ENCODE results near the gene SELL.
"Not testable (repeated sequence)": the region's sequence is repeated elsewhere in the genome, so short reads cannot be mapped to it uniquely, and the experiment has no call there.

The SELL gene

DNA sequence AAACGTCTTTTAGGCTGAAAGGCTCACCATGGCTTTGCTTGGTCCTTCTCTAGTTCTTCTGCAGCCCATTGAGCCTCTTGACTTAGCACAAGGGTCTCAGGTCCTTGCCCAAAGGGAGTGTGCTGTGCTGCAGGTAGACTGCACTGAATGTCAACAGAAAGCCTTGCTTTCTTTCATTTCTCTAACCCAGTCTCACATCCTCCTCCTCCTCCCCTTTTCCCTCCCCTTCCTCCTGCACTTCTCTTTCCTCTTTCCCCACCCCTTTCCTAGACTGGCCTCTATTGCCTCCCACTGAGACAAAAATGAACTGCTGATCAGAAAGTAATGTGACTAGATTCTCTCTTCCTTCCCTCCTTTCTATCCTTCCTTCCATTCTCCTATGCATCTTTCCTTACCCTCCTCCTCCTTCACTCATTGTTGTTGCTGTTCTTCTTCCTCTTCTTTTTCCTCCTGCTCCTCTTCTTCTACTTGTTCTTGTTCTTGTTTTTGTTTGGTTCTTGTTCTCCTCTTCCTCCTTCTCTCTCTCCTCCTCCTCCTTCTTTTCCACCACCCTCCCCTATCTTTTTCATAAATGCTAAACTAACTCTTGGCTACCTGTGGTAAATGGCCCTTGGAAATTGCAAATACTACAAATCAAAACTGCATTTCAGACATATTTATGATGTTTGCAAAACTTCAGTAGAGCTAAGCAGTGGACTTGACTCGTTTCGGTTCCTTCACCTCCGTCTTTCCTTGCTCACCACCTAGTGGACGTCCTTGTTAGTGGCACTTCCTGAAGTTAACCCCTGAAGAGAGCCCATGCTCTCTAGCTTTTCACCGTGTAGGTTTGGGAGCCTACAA, at the start of gene SELL:
Gene SELL, minus strand, starts transcription at position 152 of the 840 bp plus-strand sequence. Its CDS starts 122 bp downstream, at position 30.
- peak; percentile 54 for DNase-seq (ENCODE audit: low spot score)

DNA sequence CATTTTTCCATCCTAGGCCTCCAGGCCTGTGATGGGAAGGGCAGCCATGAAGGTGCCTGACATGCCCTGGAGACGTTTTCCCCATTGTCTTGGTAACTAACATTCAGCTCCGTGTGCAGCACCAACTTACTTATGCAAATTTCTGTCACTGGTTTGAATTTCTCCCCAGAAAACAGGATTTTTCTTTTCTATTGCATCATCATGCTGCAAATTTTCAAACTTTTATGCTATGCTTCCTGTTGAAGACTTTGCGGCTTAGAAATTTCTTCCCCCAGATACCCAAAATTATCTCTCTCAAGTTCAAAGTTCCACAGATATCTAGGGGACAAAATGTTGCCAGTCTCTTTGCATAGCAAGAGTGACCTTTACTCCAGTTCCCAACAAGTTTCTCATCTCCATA, 47.6 kb upstream of the SELL start:
- DNase-seq (ENCODE audit: low spot score), result no peak

DNA sequence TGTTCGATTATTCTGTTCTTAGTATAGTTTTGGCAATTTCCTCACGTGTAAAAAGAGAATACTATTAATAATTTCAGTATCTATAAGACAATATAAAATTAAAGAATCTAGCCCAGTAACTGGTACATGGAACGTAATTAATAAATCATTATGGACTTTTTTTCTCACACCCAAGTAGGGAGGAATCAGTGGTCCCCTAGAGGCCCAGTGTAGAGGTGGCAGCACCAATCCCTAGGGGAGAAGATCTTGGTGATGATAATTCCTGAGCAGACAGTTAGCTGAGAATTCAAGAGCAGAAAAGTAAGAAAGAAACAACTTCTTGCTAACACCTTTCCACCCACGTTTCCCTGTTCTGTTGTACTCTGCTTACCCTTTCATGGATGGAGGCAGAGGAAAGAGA, 42.1 kb upstream of the SELL start:
- no peak for DNase-seq (ENCODE audit: low spot score)

DNA sequence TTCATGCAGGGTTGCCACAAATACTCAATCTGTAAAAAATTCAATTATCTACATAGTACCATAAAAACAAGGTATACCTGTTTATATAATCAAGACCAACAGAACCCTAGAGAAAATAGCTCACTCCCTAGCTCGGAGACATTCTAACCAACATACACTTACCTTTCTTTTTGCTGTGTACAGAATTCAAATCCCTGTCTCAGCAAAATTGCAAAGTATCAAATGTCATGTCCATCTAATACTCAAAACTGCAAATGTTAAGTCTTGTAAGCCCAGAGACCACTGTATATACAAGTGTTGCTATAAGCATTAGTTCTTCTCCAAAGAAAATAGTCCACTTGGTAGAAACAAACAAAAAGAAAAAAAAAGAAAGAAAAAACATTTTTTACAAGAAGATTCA, 38.6 kb upstream of the SELL start:
- DNase-seq (ENCODE audit: low spot score), result no peak

DNA sequence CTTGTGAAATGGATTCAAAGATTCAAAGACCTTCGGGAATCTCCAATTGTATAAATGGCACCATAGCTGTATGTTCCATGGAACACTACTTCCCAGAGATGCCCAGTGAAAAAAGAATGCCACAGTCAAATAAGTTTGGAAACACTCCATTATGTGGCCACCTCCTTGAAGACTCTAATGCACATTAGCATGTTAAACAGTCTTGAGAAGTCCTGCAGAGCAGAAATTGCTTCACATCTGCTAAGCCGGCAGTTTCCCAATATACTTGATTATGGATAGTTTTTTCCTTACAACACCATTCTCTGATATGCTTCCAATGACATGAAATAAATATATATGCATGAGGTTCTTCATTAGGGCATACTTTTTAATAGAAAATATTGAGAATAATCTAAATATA, 35.1 kb upstream of the SELL start:
- no peak for DNase-seq (ENCODE audit: low spot score)

DNA sequence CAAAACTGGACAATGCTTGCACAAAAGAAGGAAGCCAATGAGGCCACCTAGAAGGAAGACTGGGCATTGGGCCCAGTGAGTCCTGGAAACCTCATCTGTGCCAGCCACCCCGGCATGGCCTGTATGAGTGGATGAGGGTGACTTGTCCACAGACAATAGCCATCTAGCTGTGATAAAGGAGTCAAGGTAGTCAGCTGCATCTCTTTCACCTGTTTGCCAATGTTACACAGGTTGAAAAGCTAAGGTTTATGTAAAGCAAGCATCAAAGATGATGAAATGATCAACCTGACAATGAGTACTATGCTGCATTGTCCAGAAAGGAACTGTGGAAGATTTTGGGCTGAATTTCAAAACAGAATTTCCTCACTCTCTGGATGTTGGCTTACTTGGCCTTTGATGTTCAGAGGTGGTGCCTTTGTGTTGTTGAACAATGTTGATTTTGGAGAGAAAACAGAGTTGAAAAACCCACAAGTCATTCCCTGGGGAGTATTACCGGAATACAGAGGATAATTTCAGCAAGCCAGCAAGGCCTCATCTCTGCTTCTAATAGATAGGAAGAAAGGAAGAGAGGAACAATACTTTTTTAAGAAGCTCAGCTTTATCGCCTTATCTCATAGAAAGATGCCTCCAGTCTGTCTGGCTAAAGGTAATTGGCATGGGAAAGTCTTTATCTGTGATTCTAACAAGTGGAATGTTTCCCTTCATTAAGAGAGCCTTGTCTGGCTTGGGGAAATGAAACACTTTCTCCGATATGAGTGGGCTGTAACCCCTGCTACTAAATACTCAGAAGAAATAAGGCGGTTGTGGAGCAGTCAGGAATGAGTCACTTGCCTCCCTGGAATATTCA, 33.8 kb upstream of the SELL start:
- no peak for DNase-seq (ENCODE audit: low spot score)

DNA sequence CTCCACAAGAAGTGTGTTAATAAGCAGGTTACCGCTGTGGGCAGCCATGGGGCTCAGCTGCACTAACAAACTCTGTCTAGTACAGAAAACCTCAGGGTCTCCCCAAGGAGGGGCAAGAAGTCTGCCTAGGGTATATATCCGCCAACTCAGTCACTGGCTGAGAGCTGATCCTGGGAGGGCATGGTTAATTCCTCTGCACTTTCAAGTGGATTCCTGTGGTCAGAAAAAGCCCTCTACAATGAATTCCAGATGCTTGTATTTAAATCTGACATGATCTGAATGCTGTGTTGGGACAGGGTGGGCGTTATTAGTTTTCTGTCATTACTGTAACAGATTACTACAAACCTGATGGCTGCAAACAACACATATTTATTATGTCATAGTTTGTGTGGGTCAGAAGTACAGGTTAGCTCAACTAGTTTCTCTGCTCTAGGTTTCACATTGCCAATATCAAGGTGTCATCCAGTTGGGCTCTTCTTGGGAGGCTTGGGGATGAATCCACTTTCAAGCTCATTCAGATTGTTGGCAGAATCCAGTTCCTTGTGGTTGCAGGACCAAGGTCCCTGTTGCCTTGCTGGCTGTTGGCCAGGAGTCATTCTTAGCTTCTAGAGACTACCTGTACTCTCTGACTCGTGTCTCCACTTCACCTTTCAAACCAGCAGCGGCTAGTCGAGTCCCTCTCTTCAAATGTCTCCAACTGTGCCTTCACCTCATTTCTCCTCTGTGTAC, 30.4 kb upstream of the SELL start:
- DNase-seq (ENCODE audit: low spot score), result no peak

DNA sequence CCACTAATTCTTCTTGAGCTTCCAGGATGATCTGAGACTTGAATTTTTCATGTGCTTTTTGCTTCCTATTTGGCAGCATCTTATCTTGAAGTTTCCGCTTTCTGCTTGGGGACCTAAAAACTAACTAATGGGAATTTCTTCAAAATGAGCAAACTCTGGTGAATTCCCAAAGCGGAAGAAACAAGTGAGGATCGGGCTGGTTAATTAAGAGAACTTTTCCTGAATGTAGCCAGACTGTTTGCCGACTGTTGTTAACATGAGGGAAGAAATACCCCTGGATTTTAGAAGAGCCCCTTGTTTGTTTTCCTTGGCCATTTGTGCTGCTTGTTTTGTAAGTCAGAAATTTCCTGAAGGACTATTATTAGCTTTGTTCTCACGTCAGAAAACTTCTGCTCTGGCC, 28.6 kb upstream of the SELL start:
- DNase-seq (ENCODE audit: low spot score), result no peak

DNA sequence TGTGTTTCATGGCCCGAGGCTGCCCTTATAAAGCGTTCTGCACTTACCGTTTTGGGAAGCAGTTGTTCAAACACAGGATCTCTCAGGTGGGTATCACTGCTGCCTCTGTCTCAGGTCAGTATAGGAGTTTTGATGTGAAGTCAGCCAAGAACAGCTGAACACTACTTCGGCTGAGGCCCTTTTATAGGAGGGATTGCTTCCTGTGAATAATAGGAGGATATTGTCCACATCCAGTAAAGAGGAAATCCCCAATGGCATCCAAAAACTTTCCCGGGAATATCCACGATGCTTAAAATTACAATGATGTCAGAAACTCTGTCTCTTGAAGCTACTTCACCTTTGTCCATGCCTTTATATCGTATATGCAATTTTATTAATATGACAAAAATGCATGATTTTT, 22.5 kb upstream of the SELL start, which contains the start of gene SELE:
Gene SELE, minus strand, starts transcription at position 156 of the 400 bp plus-strand sequence. CDS start 467 bp downstream, outside the sequence.
- DNase-seq (ENCODE audit: low spot score), result no peak

DNA sequence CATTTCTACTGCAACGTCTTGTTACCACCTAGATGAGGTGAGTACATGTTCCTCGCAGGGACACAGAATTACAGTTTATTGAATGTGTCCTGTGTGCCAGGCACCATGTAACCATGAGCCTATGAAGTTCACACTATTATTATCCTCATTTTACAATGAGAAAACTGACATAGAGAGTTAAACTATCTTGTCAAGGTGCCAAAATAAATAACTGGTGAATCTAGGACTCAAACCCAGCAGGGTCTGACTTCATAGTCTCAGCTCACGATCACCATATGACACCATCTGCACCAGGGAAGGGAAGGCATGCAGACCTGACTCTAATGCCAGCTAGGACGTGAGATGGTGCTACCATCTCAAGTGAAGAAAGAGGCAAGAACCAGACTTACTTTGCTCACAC, 20.0 kb upstream of the SELL start:
- no peak for DNase-seq (ENCODE audit: low spot score)

DNA sequence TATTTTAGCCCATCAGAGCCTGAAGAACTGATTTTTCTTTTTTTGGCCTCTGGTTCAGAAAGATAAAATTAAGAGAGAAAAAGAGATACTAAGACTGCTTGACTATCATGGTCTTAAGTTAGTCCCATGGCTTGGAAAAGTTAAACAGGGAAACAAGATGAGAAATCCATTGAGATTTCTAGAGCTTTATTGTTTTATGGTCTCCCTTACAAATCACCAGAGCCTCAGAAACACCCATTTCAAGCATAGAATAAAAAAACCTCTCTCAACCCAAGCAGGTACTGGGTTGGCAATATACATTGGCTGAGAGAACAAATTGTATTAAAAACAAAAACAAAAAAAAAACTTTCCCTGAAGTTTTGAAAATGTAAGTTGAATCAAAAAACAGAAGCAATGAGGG, 18.6 kb upstream of the SELL start:
- no peak for DNase-seq (ENCODE audit: low spot score)

DNA sequence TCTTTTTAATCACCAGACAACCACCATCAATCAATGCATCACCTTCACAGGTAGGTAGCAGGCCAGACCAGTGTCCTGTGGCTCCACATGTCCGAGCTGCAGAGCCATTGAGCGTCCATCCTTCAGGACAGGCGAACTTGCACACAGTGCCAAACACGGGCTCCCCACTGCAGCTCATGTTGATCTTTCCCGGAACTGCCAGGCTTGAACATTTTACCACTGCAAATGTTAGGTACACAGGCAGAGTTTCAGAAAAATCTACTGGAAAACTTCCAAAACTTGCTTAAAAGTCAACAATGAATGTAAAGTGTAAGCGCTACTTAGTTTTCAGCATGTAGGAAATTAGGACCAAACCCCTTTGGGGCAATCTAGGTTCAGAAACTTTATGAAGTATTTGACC, 15.9 kb upstream of the SELL start:
- DNase-seq (ENCODE audit: low spot score), result no peak

DNA sequence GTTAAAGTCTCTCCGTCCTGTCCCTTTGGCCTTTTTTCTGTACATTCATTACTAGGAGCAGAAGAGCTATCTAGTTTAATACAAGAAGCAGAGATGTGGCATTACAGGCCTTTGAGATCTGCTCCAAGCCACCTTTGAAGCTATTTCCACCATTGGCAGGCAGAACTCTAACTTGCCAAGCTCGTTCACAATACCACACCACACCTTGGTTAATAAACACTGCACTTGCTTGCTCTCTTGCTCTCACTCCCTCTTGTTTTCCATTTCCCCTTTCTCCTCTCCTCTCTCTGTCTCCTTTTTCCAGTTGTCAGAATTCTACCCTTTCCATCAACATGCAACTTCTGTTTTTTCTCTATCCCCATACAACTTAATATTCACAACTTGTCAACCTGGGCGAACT, 15.4 kb upstream of the SELL start:
- no peak for DNase-seq (ENCODE audit: low spot score)

DNA sequence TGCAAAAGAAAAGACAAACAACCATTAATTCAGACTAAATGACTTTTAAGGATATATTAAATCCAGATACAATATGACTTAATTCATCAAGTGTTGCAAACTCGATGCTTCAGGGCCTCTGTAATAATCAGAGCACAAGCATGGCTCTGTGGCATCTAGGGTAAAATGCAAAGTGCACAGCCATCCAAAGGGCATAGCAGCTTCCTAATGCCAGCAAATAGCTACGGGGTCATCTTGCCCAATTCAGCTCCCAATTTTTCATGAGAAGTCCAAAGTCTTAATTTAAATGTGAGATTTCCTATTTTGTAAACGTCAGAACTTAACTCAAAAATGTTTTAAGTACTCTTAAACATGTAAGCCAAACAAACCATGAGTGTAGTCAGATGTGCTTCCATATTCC, 14.5 kb upstream of the SELL start:
- DNase-seq (ENCODE audit: low spot score), result no peak

DNA sequence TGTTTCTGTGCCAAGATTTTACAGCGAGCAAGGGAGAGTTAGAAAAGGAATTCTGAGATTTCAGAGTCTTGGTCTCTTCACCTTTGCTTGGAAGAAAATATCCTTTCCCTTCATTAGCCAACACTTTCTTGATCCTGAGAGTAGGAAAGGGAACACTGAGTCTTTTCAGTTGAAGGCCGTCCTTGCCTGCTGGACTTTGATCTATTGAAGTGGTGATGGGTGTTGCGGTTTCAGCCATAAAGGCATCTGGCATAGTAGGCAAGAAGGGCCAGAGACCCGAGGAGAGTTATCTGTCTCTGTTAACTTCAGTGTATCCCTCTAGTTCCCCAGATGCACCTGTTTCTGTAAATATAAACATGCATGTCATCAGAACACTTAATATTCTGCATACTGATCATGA, 12.7 kb upstream of the SELL start:
- DNase-seq (ENCODE audit: low spot score), result no peak

DNA sequence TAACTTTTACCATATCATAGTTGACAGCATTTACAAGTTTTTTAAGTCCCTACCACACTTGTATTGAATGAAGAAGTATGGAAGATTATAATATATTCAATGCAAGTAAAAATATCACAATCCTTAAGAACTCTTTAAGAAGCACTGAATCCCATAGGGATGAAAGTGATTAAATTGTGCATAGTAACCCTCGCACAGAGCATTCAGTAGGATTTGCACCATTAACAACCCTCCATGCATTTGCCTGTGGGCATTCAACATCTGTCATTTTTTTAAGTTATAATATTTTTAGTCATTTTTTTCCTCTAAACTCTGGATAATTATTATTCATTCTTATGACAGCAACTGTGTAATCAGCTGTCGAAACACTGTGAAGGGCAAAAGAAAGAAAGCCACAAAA, 12.3 kb upstream of the SELL start:
- no peak for DNase-seq (ENCODE audit: low spot score)

DNA sequence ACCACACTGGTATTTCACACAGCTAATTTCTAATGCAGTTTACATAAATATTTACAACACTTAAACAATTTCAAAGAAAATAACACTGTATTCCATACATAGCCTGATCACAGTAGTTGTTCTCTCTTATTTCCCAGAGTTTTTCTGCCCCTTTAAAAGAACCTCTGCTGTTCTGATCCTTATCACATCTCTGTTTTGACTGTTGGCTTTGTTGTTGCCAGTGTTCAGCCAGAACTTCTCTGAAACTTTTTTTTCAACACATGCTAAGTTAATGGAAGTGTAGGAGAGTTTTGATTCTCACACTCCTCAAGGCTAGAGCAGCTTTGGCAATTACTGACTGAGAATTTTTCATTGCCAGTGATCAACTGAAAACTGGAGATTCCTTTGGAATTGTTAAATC, 11.4 kb upstream of the SELL start:
- no peak for DNase-seq (ENCODE audit: low spot score)

DNA sequence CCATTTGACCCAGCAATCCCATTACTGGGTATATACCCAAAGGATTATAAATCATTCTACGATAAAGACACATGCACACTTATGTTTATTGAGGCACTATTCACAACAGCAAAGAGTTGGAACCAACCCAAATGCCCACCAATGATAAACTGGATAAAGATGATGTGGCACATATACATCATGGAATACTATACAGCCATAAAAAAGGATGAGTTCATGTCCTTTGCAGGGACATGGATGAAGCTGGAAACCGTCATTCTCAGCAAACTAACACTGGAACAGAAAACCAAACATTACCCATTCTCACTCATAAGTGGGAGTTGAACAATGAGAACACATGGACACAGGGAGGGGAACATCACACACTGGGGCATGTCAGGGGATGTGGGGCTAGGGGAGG, 3.7 kb upstream of the SELL start:
- not testable (repeated sequence) for DNase-seq (ENCODE audit: low spot score)

DNA sequence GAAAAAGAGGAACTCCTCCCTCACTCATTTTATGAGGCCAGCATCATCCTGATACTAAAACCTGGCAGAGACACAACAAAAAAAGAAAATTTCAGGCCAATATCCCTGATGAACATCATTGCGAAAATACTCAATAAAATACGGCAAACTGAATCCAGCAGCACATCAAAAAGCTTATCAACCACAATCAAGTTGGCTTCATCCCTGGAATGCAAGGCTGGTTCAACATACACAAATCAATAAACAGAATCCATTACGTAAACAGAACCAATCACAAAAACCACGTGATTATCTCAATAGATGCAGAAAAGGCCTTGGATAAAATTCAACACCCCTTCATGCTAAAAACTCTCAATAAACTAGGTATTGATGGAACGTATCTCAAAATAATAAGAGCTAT, 1.7 kb upstream of the SELL start:
- DNase-seq (ENCODE audit: low spot score), result not testable (repeated sequence)

DNA sequence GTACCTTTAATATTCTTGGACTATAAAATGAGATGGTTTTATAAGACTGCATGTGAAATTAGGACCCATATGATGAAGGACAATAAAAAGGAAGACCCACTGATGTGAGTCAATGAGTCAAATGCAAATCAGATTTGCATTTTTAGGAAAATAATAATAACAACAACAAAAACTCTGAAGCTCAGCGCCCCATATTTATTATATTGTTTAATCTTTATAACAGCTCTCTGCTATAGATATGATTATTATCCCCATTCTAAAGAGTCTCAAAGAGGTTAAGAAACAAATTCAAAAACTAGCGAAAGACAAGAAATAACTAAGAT, 850 bp upstream of the SELL start:
- DNase-seq (ENCODE audit: low spot score), result no peak

DNA sequence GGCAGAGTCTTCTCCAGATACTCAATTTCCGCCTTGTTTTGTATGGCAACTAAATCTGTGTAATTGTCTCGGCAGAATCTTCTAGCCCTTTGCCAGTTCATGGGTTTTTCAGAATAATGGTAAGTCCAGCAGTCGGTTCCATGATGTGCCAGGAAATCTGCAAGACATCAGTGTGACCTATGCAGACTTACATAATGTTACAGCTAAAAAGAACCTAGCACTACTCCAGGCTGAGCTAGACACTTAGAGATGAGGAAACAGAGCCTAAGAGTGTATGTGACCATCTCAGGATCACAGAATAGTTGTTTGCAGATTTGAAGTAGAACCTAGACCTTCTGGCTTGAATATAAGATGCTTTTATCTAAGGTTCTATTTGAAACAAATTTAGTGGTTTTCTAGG, 2.8 kb downstream of the SELL start:
- no peak for DNase-seq (ENCODE audit: low spot score)

DNA sequence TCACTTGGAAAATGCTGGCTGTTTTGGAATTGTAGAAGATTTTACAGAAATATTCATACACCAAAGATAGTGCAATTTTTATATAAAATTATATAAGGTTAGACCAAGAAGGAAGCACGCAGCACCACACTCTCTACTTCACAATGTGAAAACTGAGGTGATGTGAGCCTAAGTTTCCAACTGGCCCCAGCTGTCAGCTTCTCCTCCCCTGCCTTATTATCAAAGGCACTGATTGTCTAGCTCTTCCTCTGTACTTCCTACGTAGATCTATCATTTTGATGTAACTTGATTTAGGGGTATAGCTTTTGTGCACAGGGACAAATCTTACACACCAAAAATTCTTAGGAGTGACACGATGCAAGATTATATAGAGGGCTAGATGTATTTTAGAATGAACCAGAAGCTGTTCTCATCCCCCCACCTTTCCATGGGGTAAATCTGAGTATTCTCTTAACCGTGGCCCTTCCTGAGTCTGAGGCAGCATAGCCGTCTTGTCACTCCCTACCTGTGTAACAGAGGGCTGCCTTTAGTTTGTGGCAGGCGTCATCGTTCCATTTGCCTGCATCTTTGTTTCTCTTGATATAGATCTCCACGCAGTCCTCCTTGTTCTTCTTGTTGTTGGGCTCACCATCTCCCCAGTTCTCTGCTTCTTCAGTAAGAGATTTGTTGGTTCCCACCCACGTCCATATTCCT, 3.4 kb downstream of the SELL start:
- DNase-seq (ENCODE audit: low spot score), result no peak

All from SW480 (cell line).